ENCODE measurements around the gene USH2A.
"Not testable (repeated sequence)": the region's sequence is repeated elsewhere in the genome, so short reads cannot be mapped to it uniquely, and the experiment has no call there.

USH2A gene

DNA sequence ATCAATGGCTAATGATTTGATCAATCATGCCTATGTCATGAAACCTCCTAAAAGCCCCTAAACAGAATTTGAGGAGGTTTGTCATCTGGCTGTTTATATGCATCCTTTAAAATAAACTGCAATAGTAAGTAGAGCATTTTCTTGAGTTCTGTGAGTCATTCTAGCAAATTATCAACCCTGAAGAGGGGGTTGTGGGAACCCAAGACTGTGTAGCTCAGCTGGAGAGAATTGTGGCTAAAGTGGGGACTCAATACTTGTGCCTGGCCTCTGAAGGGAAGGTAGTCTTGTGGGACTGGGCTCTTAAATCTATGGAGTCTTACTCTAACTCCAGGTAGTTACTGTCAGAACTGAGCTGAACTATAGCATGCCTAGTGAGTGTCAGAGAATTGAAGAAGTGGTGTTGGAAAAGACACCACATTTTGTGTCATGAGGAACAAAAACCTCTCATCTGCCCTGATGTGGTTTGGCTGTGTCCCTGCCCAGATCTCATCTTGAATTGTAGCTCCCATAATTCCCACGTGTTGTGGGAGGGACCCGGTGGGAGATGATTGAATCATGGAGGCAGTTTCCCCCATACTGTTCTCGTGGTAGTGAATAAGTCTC, 402.4 kb downstream of the USH2A start:
- ChIA-PET CTCF (interaction anchor here (1.0 kb wide), 1 partner anchor 10 kb away, joined by 3 read pairs; no protein-coding TSS in a partner anchor), POLR2A (interaction anchor here (0.5 kb wide), 1 partner anchor 25 kb away, joined by 7 read pairs; no protein-coding TSS in a partner anchor)
- TF ChIP-seq, protein P1, sequence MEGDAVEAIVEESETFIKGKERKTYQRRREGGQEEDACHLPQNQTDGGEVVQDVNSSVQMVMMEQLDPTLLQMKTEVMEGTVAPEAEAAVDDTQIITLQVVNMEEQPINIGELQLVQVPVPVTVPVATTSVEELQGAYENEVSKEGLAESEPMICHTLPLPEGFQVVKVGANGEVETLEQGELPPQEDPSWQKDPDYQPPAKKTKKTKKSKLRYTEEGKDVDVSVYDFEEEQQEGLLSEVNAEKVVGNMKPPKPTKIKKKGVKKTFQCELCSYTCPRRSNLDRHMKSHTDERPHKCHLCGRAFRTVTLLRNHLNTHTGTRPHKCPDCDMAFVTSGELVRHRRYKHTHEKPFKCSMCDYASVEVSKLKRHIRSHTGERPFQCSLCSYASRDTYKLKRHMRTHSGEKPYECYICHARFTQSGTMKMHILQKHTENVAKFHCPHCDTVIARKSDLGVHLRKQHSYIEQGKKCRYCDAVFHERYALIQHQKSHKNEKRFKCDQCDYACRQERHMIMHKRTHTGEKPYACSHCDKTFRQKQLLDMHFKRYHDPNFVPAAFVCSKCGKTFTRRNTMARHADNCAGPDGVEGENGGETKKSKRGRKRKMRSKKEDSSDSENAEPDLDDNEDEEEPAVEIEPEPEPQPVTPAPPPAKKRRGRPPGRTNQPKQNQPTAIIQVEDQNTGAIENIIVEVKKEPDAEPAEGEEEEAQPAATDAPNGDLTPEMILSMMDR (IDR thresholded peaks at IDR 0.05; ENCODE audit: control extremely low read depth, extremely low read depth, low read depth, missing control alignments): no peak
- no peak for DNase-seq (ENCODE audit: extremely low spot score)

DNA sequence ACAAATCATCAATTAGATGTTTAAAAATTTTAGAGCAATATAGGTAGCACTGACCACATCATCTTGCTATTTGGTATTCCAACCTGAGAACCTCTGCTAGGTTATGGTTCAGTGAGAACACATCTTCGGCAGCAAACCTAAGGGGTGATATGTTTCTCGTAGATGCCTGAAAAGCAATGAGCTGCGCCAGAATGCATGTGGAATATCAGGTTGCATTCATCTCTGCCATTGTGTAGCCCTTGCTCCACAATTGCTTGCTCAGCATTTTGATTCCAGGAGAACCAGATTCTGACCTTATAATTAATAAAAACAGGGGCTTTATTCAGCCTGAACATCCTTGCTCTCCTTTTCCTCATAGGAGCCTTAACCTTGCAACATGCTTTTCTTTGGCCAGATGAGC, 408.1 kb downstream of the USH2A start:
- ChIA-PET CTCF (no interaction called here), POLR2A (no interaction called here)
- no peak for DNase-seq (ENCODE audit: extremely low spot score)
- TF ChIP-seq, protein P1 (IDR thresholded peaks at IDR 0.05; ENCODE audit: control extremely low read depth, extremely low read depth, low read depth, missing control alignments): no peak

DNA sequence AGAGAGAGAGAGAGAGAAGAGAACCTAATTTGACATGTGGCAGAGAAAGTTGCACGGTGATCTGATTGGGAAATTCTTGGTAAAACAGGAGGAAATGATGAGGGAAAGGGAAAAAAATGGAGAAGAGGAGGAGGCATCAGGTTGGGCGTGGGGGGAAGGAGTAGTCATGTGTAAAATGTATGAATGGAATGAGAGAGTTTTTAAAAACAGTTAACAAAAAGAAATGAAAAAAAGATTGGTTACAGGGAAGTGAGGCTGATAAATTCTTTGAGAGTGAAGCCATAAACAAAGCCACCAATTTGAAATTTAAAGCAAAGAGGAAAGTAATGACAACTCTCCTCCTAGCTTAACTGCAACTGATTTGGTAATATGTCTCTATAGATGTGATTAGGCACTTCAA, 409.2 kb downstream of the USH2A start:
- TF ChIP-seq, protein P1 (IDR thresholded peaks at IDR 0.05; ENCODE audit: control extremely low read depth, extremely low read depth, low read depth, missing control alignments): no peak
- POLR2A ChIA-PET: no interaction called here
- CTCF ChIA-PET: no interaction called here
- no peak for DNase-seq (ENCODE audit: extremely low spot score)

DNA sequence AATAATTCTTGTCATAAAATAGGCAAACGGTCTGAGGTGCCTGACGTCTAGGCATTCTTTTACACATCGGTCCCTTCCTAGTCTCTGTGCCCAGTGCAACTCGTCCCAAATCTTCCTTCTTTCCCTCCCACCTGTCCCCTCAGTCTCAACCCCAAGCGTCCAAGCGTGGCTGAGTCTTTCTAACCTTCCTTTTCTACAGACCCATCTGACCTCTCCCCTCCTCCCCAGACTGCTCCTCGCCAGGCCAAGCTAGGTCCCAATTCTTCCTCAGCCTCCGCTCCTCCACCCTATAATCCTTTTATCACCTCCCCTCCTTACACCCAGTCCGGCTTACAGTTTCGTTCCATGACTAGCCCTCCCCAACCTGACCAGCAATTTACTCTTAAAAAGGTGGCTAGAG, 413.8 kb downstream of the USH2A start:
- DNase-seq (ENCODE audit: extremely low spot score); CTCF ChIA-PET; POLR2A ChIA-PET: not testable (repeated sequence)

DNA sequence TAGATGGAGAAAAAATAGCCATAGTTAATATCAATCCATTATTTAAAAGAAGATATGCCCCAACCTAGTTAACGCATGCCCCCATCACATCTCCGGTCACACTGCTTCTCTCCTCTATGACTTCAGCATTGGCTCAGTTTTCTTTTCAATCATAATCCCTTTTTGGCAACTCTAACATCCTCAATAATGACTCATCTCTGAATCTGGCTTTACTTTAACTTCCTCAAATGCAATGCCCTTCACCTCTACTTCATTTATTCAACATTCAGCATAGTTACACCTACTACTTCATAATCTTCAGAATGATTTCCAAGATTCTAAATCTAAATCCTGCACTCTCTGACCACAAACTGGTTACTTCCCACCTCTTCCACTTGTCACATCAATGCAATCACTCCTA, 417.3 kb downstream of the USH2A start:
- ChIA-PET POLR2A (no interaction called here), CTCF (no interaction called here)
- peak; percentile 39 for DNase-seq (ENCODE audit: extremely low spot score)
- TF ChIP-seq, protein P1 (IDR thresholded peaks at IDR 0.05; ENCODE audit: control extremely low read depth, extremely low read depth, low read depth, missing control alignments): no peak

DNA sequence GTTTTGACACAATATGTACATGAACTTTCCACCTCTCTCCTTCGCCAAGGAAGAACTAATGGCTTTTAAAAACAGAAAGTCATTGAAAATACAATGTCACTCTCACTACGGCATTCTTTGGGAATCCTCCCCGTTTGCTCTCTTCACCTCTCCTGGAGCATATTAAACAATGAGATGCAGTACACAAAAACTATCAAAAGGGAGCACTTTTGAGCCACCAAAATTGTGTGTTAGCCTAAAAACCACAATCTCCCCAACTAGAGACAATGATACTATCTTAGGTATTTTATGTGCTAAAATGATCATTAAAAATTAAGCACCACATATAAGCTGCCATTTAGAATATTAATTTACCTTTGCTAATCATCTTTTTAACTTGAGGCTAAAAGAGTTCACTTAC, 430.6 kb downstream of the USH2A start:
- peak; percentile 8 for DNase-seq (ENCODE audit: extremely low spot score)
- TF ChIP-seq, protein P1 (IDR thresholded peaks at IDR 0.05; ENCODE audit: control extremely low read depth, extremely low read depth, low read depth, missing control alignments): peak; percentile 9
- ChIA-PET POLR2A (no interaction called here), CTCF (no interaction called here)

DNA sequence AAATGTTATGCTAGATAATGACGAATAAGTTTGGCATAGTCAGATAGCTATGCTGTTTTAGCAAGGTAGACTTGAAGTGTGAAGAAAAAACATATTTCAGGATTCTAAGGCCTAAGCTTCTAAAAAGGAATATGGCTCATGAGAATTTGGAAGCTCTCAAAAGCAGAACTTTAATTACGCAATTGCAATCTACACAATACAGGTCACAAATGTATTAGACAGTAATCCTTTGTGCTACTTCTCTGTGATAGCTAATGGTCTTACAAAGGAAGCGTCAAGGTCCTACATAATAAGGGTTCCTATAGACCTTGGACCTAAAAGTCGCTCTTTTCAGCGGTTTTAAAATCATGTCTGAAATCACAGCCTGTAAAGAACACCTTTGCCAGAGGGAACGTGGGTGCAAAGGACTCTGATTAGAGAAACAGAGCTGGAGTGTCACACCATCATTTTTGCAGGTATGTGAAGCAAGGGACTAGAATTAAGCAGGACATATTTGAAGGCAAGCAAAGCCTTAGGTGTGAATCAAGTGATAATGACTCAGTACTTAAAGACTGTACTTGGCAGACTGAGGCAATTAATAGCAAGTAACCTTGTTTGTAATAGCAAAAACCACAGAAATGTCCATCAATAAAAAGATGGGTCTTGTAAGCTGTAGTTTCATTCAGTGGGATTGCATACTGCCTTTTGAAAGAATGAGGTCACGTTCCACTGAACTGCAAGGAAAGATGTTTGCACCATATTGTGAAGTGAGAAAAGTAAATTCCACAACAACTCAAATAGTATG, 436.0 kb downstream of the USH2A start:
- no peak for DNase-seq (ENCODE audit: extremely low spot score)
- TF ChIP-seq, protein P1 (IDR thresholded peaks at IDR 0.05; ENCODE audit: control extremely low read depth, extremely low read depth, low read depth, missing control alignments): no peak
- POLR2A ChIA-PET: no interaction called here
- CTCF ChIA-PET: interaction anchor here (0.8 to 1.5 kb wide), 2 partner anchors 13 to 16 kb away, joined by 3 read pairs; no protein-coding TSS in a partner anchor
